Stimulated activated CD8-positive, alpha-beta memory T cell treated with anti-CD3 and anti-CD28 coated beads, Interleukin-7, amount 100 ng/mL, for 48 hours (primary cell): ENCODE measurements around the gene JUND.
"Not testable (repeated sequence)": the region's sequence is repeated elsewhere in the genome, so short reads cannot be mapped to it uniquely, and the experiment has no call there.

ENCODE experiments used
- DNase-seq, 2 donors: peaks; one replicate each; pipeline ENCODE4 v3.0.0-alpha.2; 2020; ENCODE audit warnings: low read depth in 1 of 2; ENCODE audit errors: extremely low read depth in 1 of 2

JUND gene

GRCh38 chr19:18281082-18282020 lies at the start of gene JUND:
Gene JUND (minus strand): TSS chr19:18281622. CDS start chr19:18281484, 138 bp downstream.
- peak; percentile 96 to 98 for DNase-seq

GRCh38 chr19:18330868-18331267 lies 49.4 kb upstream of the JUND start:
- DNase-seq: no peak

- DNase-seq: no peak
Observed at GRCh38 chr19:18329035-18329376, 47.6 kb upstream of the JUND start.

- DNase-seq: peak; percentile 69 to 85
Observed at GRCh38 chr19:18328340-18329034, 47.1 kb upstream of the JUND start.

- DNase-seq: no peak
Observed at GRCh38 chr19:18326772-18327171, 45.4 kb upstream of the JUND start.

GRCh38 chr19:18324373-18324731 lies 42.9 kb upstream of the JUND start:
- not testable (repeated sequence) for DNase-seq

- DNase-seq: peak; percentile 99
Observed at GRCh38 chr19:18322759-18323460, 41.5 kb upstream of the JUND start, which contains the start of gene LSM4. Gene LSM4 (minus strand): TSS chr19:18323076. CDS start chr19:18323020, 56 bp downstream.

- DNase-seq: peak in 1 of 2 donors; percentile 41
Observed at GRCh38 chr19:18322318-18322758, 40.9 kb upstream of the JUND start.

GRCh38 chr19:18321734-18322102 lies 40.3 kb upstream of the JUND start:
- DNase-seq: peak in 1 of 2 donors; percentile 34

- DNase-seq: no peak
Observed at GRCh38 chr19:18320865-18321733, 39.7 kb upstream of the JUND start.

- no peak for DNase-seq
Observed at GRCh38 chr19:18319591-18320135, 38.2 kb upstream of the JUND start.

GRCh38 chr19:18317961-18318800 lies 36.8 kb upstream of the JUND start:
- DNase-seq: peak in 1 of 2 donors; percentile 34

- DNase-seq: no peak
Observed at GRCh38 chr19:18313398-18313797, 32.0 kb upstream of the JUND start.

- no peak for DNase-seq
Observed at GRCh38 chr19:18312092-18312534, 30.7 kb upstream of the JUND start.

GRCh38 chr19:18311502-18312091 lies 30.2 kb upstream of the JUND start:
- no peak for DNase-seq

- DNase-seq: no peak
Observed at GRCh38 chr19:18310966-18311365, 29.5 kb upstream of the JUND start.

- no peak for DNase-seq
Observed at GRCh38 chr19:18310118-18310909, 28.9 kb upstream of the JUND start.

- DNase-seq: no peak
Observed at GRCh38 chr19:18309525-18310064, 28.2 kb upstream of the JUND start.
